Measurements from ENCODE around the gene GPR142.

The GPR142 gene

GRCh38 chr17:74357466-74357809 lies 9.9 kb upstream of the GPR142 start:
- H3K9ac ChIP-seq (ENCODE audit: insufficient read length), result no peak overlapping the region
- TF ChIP-seq FOXP2 (optimal IDR thresholded peaks at IDR 0.05; ENCODE audit: control extremely low read depth, extremely low read length, insufficient read depth), result no peak
- no peak for TF ChIP-seq POLR2AphosphoS5 (IDR thresholded peaks at IDR 0.05; ENCODE audit: borderline replicate concordance, low read depth, low read length)
- TF ChIP-seq EZH2 (IDR thresholded peaks at IDR 0.05), result no peak
- no peak overlapping the region for H3K4me3 ChIP-seq

GRCh38 chr17:74358697-74359096 lies 8.6 kb upstream of the GPR142 start:
- TF ChIP-seq EZH2 (IDR thresholded peaks at IDR 0.05) (no peak), POLR2AphosphoS5 (IDR thresholded peaks at IDR 0.05; ENCODE audit: borderline replicate concordance, low read depth, low read length) (no peak), FOXP2 (optimal IDR thresholded peaks at IDR 0.05; ENCODE audit: control extremely low read depth, extremely low read length, insufficient read depth) (no peak)
- no peak for DNase-seq (ENCODE audit: low read depth, low spot score)
- H3K9me3 ChIP-seq (ENCODE audit: low read depth, low read length), result no peaks in the 10 kb centered on the region
- no peak overlapping the region for H3K27ac ChIP-seq
- H3K4me3 ChIP-seq, result no peak overlapping the region
- no peaks in the 10 kb centered on the region for H3K36me3 ChIP-seq (ENCODE audit: insufficient read depth, low read length)
- no peak overlapping the region for H3K9ac ChIP-seq (ENCODE audit: insufficient read length)

More at GRCh38 chr17:74357466-74357809, 9.9 kb upstream of the GPR142 start:
- Histone ChIP-seq H3K9me3 (ENCODE audit: low read depth, low read length) (no peaks in the 10 kb centered on the region), H3K27ac (no peak overlapping the region), H3K36me3 (ENCODE audit: insufficient read depth, low read length) (no peaks in the 10 kb centered on the region)
- no peak for DNase-seq (ENCODE audit: low read depth, low spot score)

- Histone ChIP-seq H3K27ac (no peak overlapping the region), H3K36me3 (ENCODE audit: insufficient read depth, low read length) (no peaks in the 10 kb centered on the region), H3K9ac (ENCODE audit: insufficient read length) (no peak overlapping the region), H3K4me3 (no peak overlapping the region), H3K9me3 (ENCODE audit: low read depth, low read length) (no peaks in the 10 kb centered on the region)
- no peak for DNase-seq (ENCODE audit: low read depth, low spot score)
- no peak for TF ChIP-seq POLR2AphosphoS5 (IDR thresholded peaks at IDR 0.05; ENCODE audit: borderline replicate concordance, low read depth, low read length)
- TF ChIP-seq EZH2 (IDR thresholded peaks at IDR 0.05), result no peak
- TF ChIP-seq FOXP2 (optimal IDR thresholded peaks at IDR 0.05; ENCODE audit: control extremely low read depth, extremely low read length, insufficient read depth), result no peak
Measured at GRCh38 chr17:74359916-74360315, 7.4 kb upstream of the GPR142 start.

GRCh38 chr17:74360899-74361229 lies 6.4 kb upstream of the GPR142 start:
- no peak overlapping the region for H3K27ac ChIP-seq
- no peaks in the 10 kb centered on the region for H3K9me3 ChIP-seq (ENCODE audit: low read depth, low read length)
- H3K4me3 ChIP-seq, result peak overlapping the region; percentile 78
- DNase-seq (ENCODE audit: low read depth, low spot score), result no peak
- no peaks in the 10 kb centered on the region for H3K36me3 ChIP-seq (ENCODE audit: insufficient read depth, low read length)
- peak overlapping the region; percentile 6 for H3K9ac ChIP-seq (ENCODE audit: insufficient read length)
- TF ChIP-seq FOXP2 (optimal IDR thresholded peaks at IDR 0.05; ENCODE audit: control extremely low read depth, extremely low read length, insufficient read depth), result no peak
- TF ChIP-seq POLR2AphosphoS5 (IDR thresholded peaks at IDR 0.05; ENCODE audit: borderline replicate concordance, low read depth, low read length), result no peak
- TF ChIP-seq EZH2 (IDR thresholded peaks at IDR 0.05), result no peak

- Histone ChIP-seq H3K27ac (peak within 1 kb of the TSS; percentile 82), H3K9ac (ENCODE audit: insufficient read length) (peak within 1 kb of the TSS; percentile 54), H3K9me3 (ENCODE audit: low read depth, low read length) (no peaks in the 10 kb centered on the region), H3K4me3 (peak within 1 kb of the TSS; percentile 78), H3K36me3 (ENCODE audit: insufficient read depth, low read length) (no peaks in the 10 kb centered on the region)
- no peak for TF ChIP-seq FOXP2 (optimal IDR thresholded peaks at IDR 0.05; ENCODE audit: control extremely low read depth, extremely low read length, insufficient read depth)
- peak; percentile 68; the same call in 1 of the 2 replicates for TF ChIP-seq POLR2AphosphoS5 (IDR thresholded peaks at IDR 0.05; ENCODE audit: borderline replicate concordance, low read depth, low read length)
- DNase-seq (ENCODE audit: low read depth, low spot score), result peak; percentile 47
Measured at GRCh38 chr17:74361230-74362068, 5.9 kb upstream of the GPR142 start, which contains the start of gene BTBD17. Gene BTBD17 (minus strand): TSS chr17:74361868. CDS start chr17:74361819, 49 bp downstream.

GRCh38 chr17:74362069-74362405 lies 5.3 kb upstream of the GPR142 start:
- peak overlapping the region; percentile 78 for H3K4me3 ChIP-seq
- peak overlapping the region; percentile 82 for H3K27ac ChIP-seq
- no peak for DNase-seq (ENCODE audit: low read depth, low spot score)
- H3K9me3 ChIP-seq (ENCODE audit: low read depth, low read length), result no peaks in the 10 kb centered on the region
- H3K36me3 ChIP-seq (ENCODE audit: insufficient read depth, low read length), result no peaks in the 10 kb centered on the region
- H3K9ac ChIP-seq (ENCODE audit: insufficient read length), result peak overlapping the region; percentile 54
- no peak for TF ChIP-seq EZH2 (IDR thresholded peaks at IDR 0.05)
- no peak; the same call in 1 of the 2 replicates for TF ChIP-seq POLR2AphosphoS5 (IDR thresholded peaks at IDR 0.05; ENCODE audit: borderline replicate concordance, low read depth, low read length)
- TF ChIP-seq FOXP2 (optimal IDR thresholded peaks at IDR 0.05; ENCODE audit: control extremely low read depth, extremely low read length, insufficient read depth), result no peak

- no peak overlapping the region for H3K9ac ChIP-seq (ENCODE audit: insufficient read length)
- H3K27ac ChIP-seq, result peak overlapping the region; percentile 82
- no peaks in the 10 kb centered on the region for H3K36me3 ChIP-seq (ENCODE audit: insufficient read depth, low read length)
- no peak for DNase-seq (ENCODE audit: low read depth, low spot score)
- H3K9me3 ChIP-seq (ENCODE audit: low read depth, low read length), result no peaks in the 10 kb centered on the region
- TF ChIP-seq POLR2AphosphoS5 (IDR thresholded peaks at IDR 0.05; ENCODE audit: borderline replicate concordance, low read depth, low read length), result no peak; the same call in 1 of the 2 replicates
- TF ChIP-seq EZH2 (IDR thresholded peaks at IDR 0.05), result no peak
- TF ChIP-seq FOXP2 (optimal IDR thresholded peaks at IDR 0.05; ENCODE audit: control extremely low read depth, extremely low read length, insufficient read depth), result no peak
- H3K4me3 ChIP-seq, result peak overlapping the region; percentile 78
Measured at GRCh38 chr17:74362810-74363498, 4.4 kb upstream of the GPR142 start.

GRCh38 chr17:74368341-74369081 lies 1.2 kb downstream of the GPR142 start:
- no peak overlapping the region for H3K9ac ChIP-seq (ENCODE audit: insufficient read length)
- no peaks in the 10 kb centered on the region for H3K36me3 ChIP-seq (ENCODE audit: insufficient read depth, low read length)
- H3K27ac ChIP-seq, result no peak overlapping the region
- TF ChIP-seq POLR2AphosphoS5 (IDR thresholded peaks at IDR 0.05; ENCODE audit: borderline replicate concordance, low read depth, low read length), result no peak
- TF ChIP-seq FOXP2 (optimal IDR thresholded peaks at IDR 0.05; ENCODE audit: control extremely low read depth, extremely low read length, insufficient read depth), result no peak
- no peak for TF ChIP-seq EZH2 (IDR thresholded peaks at IDR 0.05)
- H3K4me3 ChIP-seq, result no peak overlapping the region
- H3K9me3 ChIP-seq (ENCODE audit: low read depth, low read length), result no peaks in the 10 kb centered on the region
- DNase-seq (ENCODE audit: low read depth, low spot score), result peak; percentile 28

All from SK-N-MC (cell line).